Peyer's patch (tissue), 4 donors: ENCODE results near the gene GUCY2F.

Experiments
- CTCF ChIP-seq, 6 experiments: fragments of 450-650 bp in 4 of 6; fragments of 200-600 bp in 2 of 6; sonication (generic) in 1 of 6; IDR thresholded peaks; one replicate each; pipeline ENCODE4 v1.5.1; 2017 to 2019; ENCODE audit warnings: antibody characterized with exemption in 6 of 6, mild to moderate bottlenecking in 3 of 6, moderate library complexity in 1 of 6
- POLR2A ChIP-seq, 2 donors: fragments of 450-650 bp; IDR thresholded peaks; one replicate each; pipeline ENCODE4 v1.5.1; 2017; ENCODE audit warnings: antibody characterized with exemption in 2 of 2, mild to moderate bottlenecking in 2 of 2, moderate library complexity in 2 of 2

- TF ChIP-seq POLR2A (IDR thresholded peaks at IDR 0.05): no peak
- no peak for TF ChIP-seq CTCF (IDR thresholded peaks at IDR 0.05)
These were observed 41.4 kb downstream of the GUCY2F start for GRCh38 chrX:109440475-109440874.
